PC-9 (cell line): ENCODE results near the gene CASTOR2. TPM values are rescaled to one million over a fixed set of nuclear protein-coding genes. Genes with fewer than 3 reads are reported as not detected.
"Not testable (repeated sequence)": the region's sequence is repeated elsewhere in the genome, so short reads cannot be mapped to it uniquely, and the experiment has no call there.

ENCODE experiments used
- BruUV-seq: library from RNA; stranded (reverse); fragments of 400-500 nt; replicated peaks from 2 replicates; lab custom pipeline; 2021; lab: Mats Ljungman, UMichigan
- CTCF ChIA-PET: fragments of 300-600 bp; sonication (Branson Sonifier 250); formaldehyde crosslinking; loops from one replicate; lab custom pipeline; 2022; ENCODE audit warnings: antibody characterized with exemption; lab: Charles Lee
- POLR2A ChIA-PET: fragments of 300-600 bp; sonication (Branson Sonifier 250); formaldehyde crosslinking; loops from one replicate; lab custom pipeline; 2022; ENCODE audit warnings: antibody characterized with exemption; ENCODE audit not compliant: unreplicated experiment; lab: Charles Lee
- DNase-seq, 2 experiments: peaks; one replicate each; pipeline versions ENCODE4 v3.0.0 to v3.0.0-alpha.2; 2015 to 2022; ENCODE audit warnings: mixed read lengths in 1 of 2
- H2AFZ ChIP-seq: fragments of 200-600 bp; sonication (generic); 2 replicates; pipeline ENCODE4 v1.8.1; 2017; ENCODE audit warnings: antibody characterized with exemption
- H3F3A ChIP-seq: fragments of 200-600 bp; sonication (generic); 2 replicates; pipeline ENCODE4 v1.8.1; 2017; ENCODE audit warnings: antibody characterized with exemption, mild to moderate bottlenecking, low read depth; ENCODE audit not compliant: insufficient read depth
- H3K27ac ChIP-seq: fragments of 200-600 bp; sonication (generic); 2 replicates; pipeline ENCODE4 v1.6.1; 2016; ENCODE audit warnings: mixed run types
- H3K27me3 ChIP-seq: fragments of 200-600 bp; sonication (generic); 2 replicates; pipeline ENCODE4 v1.6.1; 2016; ENCODE audit warnings: low read depth, mixed run types; ENCODE audit not compliant: insufficient read depth
- H3K36me3 ChIP-seq: fragments of 200-600 bp; sonication (generic); 2 replicates; pipeline ENCODE4 v1.6.1; 2016; ENCODE audit warnings: low read depth, mixed run types
- H3K4me1 ChIP-seq: fragments of 200-600 bp; sonication (generic); replicated peaks from 2 replicates; pipeline ENCODE4 v1.6.1; 2016; ENCODE audit warnings: mixed run types; ENCODE audit not compliant: insufficient read depth
- H3K4me2 ChIP-seq: fragments of 200-600 bp; sonication (generic); 2 replicates; pipeline ENCODE4 v1.6.1; 2017; ENCODE audit warnings: mixed run types
- H3K4me3 ChIP-seq: fragments of 200-600 bp; sonication (generic); 2 replicates; pipeline ENCODE4 v1.6.1; 2016; ENCODE audit warnings: mixed run types
- H3K79me2 ChIP-seq: fragments of 200-600 bp; sonication (generic); 2 replicates; pipeline ENCODE4 v1.6.1; 2017; ENCODE audit warnings: low read depth, mixed run types
- H3K9me2 ChIP-seq: fragments of 200-600 bp; sonication (generic); 2 replicates; pipeline ENCODE4 v1.8.1; 2017; ENCODE audit warnings: mild to moderate bottlenecking; ENCODE audit not compliant: insufficient read depth
- H3K9me3 ChIP-seq: fragments of 200-600 bp; sonication (generic); 2 replicates; pipeline ENCODE4 v1.8.1; 2016; ENCODE audit warnings: low read depth; ENCODE audit not compliant: insufficient read depth
- H4K20me1 ChIP-seq: fragments of 200-600 bp; sonication (generic); 2 replicates; pipeline ENCODE4 v1.8.1; 2017; ENCODE audit not compliant: insufficient read depth
- CTCF ChIP-seq: fragments of 200-600 bp; sonication (generic); conservative IDR thresholded peaks from 2 replicates; pipeline ENCODE4 v1.6.1; 2017; ENCODE audit warnings: mixed run types, antibody characterized with exemption, mild to moderate bottlenecking, moderate library complexity
- EZH2 ChIP-seq: fragments of 200-600 bp; sonication (generic); IDR thresholded peaks from 2 replicates; pipeline ENCODE4 v1.8.0; 2017; ENCODE audit warnings: antibody characterized with exemption, low read depth
- intact Hi-C: fragments of 100-400 bp; cut with micrococcal nuclease; formaldehyde crosslinking; loops from one replicate; pipeline ENCODE4 v1.10.0; 2022; ENCODE audit not compliant: unreplicated experiment
- total RNA-seq: library from RNA; stranded (reverse); gene quantifications from 2 replicates; pipeline ENCODE4 v1.2.3, GENCODE V29; 2021

CASTOR2 gene
- total RNA-seq, 1 experiment from 2014 or later, result 49.1 TPM

- Histone ChIP-seq H3K9me3 (no peaks in the 10 kb centered on the region), H3K4me1 (peaks cover 7% of the 10 kb centered on the region; the same call in 1 of the 2 replicates), H3F3A (no peaks in the 10 kb centered on the region; the same call in 1 of the 2 replicates), H3K9me2 (no peaks in the 10 kb centered on the region), H4K20me1 (no peaks in the 10 kb centered on the region), H3K4me3 (peak overlapping the region; percentile 81), H2AFZ (peak overlapping the region; percentile 84), H3K27me3 (no peaks in the 10 kb centered on the region), H3K79me2 (peaks cover 20% of the 10 kb centered on the region), H3K36me3 (0 out of 2 replicates have a peak, but pooled peaks cover 15% of the 10 kb centered on the region), H3K4me2 (peak overlapping the region; percentile 96), H3K27ac (peak overlapping the region; percentile 72)
- DNase-seq, result no peak
- TF ChIP-seq EZH2, result no peak
- no peak for TF ChIP-seq CTCF
- ChIA-PET POLR2A (no interaction called here), CTCF (no interaction called here)
- no TSS peak for BruUV-seq
- intact Hi-C loops, result no loop called here
Observed at GRCh38 chr7:75072981-75073283, 108.4 kb downstream of the CASTOR2 start.

- H3K27me3 ChIP-seq, H3F3A ChIP-seq, H3K9me2 ChIP-seq, H3K9me3 ChIP-seq, H3K4me1 ChIP-seq, intact Hi-C loops, DNase-seq, CTCF ChIA-PET, POLR2A ChIA-PET, H4K20me1 ChIP-seq: not testable (repeated sequence)
- H3K79me2 ChIP-seq, result peaks cover 20% of the 10 kb centered on the region
- peak overlapping the region; percentile 94; the same call in 1 of the 2 replicates for H2AFZ ChIP-seq
- peak overlapping the region; percentile 72; the same call in 1 of the 2 replicates for H3K27ac ChIP-seq
- TSS peak; percentile 90 for BruUV-seq
- peak overlapping the region; percentile 79 for H3K4me2 ChIP-seq
- peak overlapping the region; percentile 81; the same call in 1 of the 2 replicates for H3K4me3 ChIP-seq
- H3K36me3 ChIP-seq, result 0 out of 2 replicates have a peak, but pooled peaks cover 13% of the 10 kb centered on the region
Observed at GRCh38 chr7:75074262-75074641, 109.7 kb downstream of the CASTOR2 start.

Other genes with a start within 250 kb of the CASTOR2 start
- gene NCF1, start 190.7 kb upstream of the CASTOR2 start, total RNA-seq, result 0.38 and 0.41 TPM in 2 replicates
- 15.6 and 18.3 TPM in 2 replicates for gene GTF2IRD2, start 113.1 kb upstream of the CASTOR2 start, total RNA-seq
- 53.8 and 59.4 TPM in 2 replicates for gene RCC1L, start 109.1 kb downstream of the CASTOR2 start, total RNA-seq
- 49.1 and 59.8 TPM in 2 replicates for gene GTF2IRD2B, start 127.9 kb downstream of the CASTOR2 start, total RNA-seq